Measurements from ENCODE around the gene DDX1. TPM values are rescaled to one million over a fixed set of nuclear protein-coding genes. Genes with fewer than 3 reads are reported as not detected.

The DDX1 gene
- total and polyA plus RNA-seq, 2 experiments from 2014 or later = 99.9 to 102 TPM

DNA sequence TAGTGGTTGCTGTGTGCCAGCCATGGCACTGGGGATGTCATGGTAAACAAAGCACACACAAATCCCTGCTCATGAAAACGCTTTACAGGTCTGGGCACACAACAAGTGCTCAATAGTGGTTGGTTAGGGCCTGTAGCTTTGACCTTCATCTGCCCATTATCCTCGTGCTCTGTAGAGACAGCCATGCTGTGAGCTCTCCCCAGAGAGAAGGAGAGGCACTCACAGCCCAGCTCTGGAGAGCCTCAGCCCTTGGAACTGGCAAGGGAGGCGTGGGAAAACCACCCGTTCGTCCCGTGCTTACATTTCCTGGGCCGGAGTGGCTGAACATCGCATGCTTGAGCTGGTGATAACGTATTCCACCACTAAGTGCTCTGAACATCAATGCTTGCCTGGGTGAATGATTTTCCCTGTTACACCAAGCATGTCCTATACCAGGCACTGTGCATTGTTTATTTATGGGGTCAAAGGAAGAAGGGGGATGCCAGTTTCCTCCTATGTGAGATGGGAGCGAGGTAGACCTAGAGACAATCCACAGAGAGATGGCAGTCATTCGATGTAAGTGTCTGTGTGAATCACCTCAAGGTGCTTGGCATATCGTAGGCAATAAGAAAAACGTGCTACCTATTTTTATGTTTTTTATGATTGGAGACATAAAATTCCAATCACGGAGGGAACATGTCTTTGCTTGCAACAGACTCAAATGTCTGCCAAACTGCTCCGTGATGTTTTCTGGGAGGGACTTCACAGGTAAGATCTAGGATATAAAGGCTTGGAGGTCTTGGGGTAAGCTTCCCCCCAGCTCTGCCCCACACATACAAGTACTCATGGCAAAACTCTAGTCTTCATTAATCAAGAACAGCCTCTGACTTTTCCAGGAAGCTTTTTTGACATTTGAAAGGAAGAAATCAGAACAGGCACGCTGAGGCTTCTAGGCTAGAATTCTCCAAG is 75.5 kb downstream of the DDX1 start:
- no peaks in the 10 kb centered on the region for H3K27me3 ChIP-seq (ENCODE audit: insufficient read depth)
- DNase-seq (ENCODE audit: low spot score) (no peak), ATAC-seq (no peak)
- Mint-ChIP-seq H3K4me3 (no peak overlapping the region), H3K27ac (no peak overlapping the region), H3K36me3 (ENCODE audit: low read depth) (no peaks in the 10 kb centered on the region), H3K27me3 (ENCODE audit: insufficient read depth, low read depth, poor library complexity) (peaks cover 9% of the 10 kb centered on the region), H3K9me3 (no peaks in the 10 kb centered on the region; the same call in 2 of the 3 replicates), H3K4me1 (peaks cover 13% of the 10 kb centered on the region)
- H3K4me2 ChIP-seq = no peak overlapping the region
- no peak overlapping the region for H2AFZ ChIP-seq
- no peak for TF ChIP-seq NANOG (IDR thresholded peaks at IDR 0.05; ENCODE audit: borderline replicate concordance)
- TF ChIP-seq, protein P1, sequence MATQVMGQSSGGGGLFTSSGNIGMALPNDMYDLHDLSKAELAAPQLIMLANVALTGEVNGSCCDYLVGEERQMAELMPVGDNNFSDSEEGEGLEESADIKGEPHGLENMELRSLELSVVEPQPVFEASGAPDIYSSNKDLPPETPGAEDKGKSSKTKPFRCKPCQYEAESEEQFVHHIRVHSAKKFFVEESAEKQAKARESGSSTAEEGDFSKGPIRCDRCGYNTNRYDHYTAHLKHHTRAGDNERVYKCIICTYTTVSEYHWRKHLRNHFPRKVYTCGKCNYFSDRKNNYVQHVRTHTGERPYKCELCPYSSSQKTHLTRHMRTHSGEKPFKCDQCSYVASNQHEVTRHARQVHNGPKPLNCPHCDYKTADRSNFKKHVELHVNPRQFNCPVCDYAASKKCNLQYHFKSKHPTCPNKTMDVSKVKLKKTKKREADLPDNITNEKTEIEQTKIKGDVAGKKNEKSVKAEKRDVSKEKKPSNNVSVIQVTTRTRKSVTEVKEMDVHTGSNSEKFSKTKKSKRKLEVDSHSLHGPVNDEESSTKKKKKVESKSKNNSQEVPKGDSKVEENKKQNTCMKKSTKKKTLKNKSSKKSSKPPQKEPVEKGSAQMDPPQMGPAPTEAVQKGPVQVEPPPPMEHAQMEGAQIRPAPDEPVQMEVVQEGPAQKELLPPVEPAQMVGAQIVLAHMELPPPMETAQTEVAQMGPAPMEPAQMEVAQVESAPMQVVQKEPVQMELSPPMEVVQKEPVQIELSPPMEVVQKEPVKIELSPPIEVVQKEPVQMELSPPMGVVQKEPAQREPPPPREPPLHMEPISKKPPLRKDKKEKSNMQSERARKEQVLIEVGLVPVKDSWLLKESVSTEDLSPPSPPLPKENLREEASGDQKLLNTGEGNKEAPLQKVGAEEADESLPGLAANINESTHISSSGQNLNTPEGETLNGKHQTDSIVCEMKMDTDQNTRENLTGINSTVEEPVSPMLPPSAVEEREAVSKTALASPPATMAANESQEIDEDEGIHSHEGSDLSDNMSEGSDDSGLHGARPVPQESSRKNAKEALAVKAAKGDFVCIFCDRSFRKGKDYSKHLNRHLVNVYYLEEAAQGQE (IDR thresholded peaks at IDR 0.05; ENCODE audit: unreplicated experiment) = no peak
- no peak for TF ChIP-seq ZNF114 (CRISPR knock-in tag; IDR thresholded peaks at IDR 0.05)
- no peak for TF ChIP-seq CREB1 (CRISPR knock-in tag; IDR thresholded peaks at IDR 0.05; ENCODE audit: low read depth)
- no peak for TF ChIP-seq JUNB (IDR thresholded peaks at IDR 0.05; ENCODE audit: unreplicated experiment)
- TF ChIP-seq, protein P2, sequence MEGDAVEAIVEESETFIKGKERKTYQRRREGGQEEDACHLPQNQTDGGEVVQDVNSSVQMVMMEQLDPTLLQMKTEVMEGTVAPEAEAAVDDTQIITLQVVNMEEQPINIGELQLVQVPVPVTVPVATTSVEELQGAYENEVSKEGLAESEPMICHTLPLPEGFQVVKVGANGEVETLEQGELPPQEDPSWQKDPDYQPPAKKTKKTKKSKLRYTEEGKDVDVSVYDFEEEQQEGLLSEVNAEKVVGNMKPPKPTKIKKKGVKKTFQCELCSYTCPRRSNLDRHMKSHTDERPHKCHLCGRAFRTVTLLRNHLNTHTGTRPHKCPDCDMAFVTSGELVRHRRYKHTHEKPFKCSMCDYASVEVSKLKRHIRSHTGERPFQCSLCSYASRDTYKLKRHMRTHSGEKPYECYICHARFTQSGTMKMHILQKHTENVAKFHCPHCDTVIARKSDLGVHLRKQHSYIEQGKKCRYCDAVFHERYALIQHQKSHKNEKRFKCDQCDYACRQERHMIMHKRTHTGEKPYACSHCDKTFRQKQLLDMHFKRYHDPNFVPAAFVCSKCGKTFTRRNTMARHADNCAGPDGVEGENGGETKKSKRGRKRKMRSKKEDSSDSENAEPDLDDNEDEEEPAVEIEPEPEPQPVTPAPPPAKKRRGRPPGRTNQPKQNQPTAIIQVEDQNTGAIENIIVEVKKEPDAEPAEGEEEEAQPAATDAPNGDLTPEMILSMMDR (conservative IDR thresholded peaks at IDR 0.05; ENCODE audit: low read depth in 2 of 2) = no peak
- TF ChIP-seq EZH2 (IDR thresholded peaks at IDR 0.05; ENCODE audit: low read depth, unreplicated experiment) = no peak
- no peak for TF ChIP-seq EZH2phosphoT487 (IDR thresholded peaks at IDR 0.05; ENCODE audit: unreplicated experiment)
- TF ChIP-seq ETS1 (IDR thresholded peaks at IDR 0.05) = no peak
- TF ChIP-seq POLR2AphosphoS5 (IDR thresholded peaks at IDR 0.05; ENCODE audit: low read depth) = no peak
- TF ChIP-seq ZNF331 (CRISPR knock-in tag; IDR thresholded peaks at IDR 0.05; ENCODE audit: low read depth) = no peak
- no peak for TF ChIP-seq STAT1 (IDR thresholded peaks at IDR 0.05; ENCODE audit: unreplicated experiment)
- no peak for TF ChIP-seq ZNF462 (CRISPR knock-in tag; IDR thresholded peaks at IDR 0.05)
- no peaks in the 10 kb centered on the region for H3F3A ChIP-seq (replicated peaks; ENCODE audit: low read depth)
- H3K4me1 ChIP-seq (ENCODE audit: insufficient read depth) = no peaks in the 10 kb centered on the region
- H4K20me1 ChIP-seq (replicated peaks; ENCODE audit: insufficient read depth) = no peaks in the 10 kb centered on the region
- no peak overlapping the region for H3K4me3 ChIP-seq
- no peak overlapping the region for H3K27ac ChIP-seq (ENCODE audit: low read depth)
- H3K79me2 ChIP-seq (replicated peaks; ENCODE audit: insufficient read depth) = no peaks in the 10 kb centered on the region
- H3K9me2 ChIP-seq (ENCODE audit: insufficient read depth) = peaks cover 3% of the 10 kb centered on the region; the same call in 1 of the 2 replicates
- no peaks in the 10 kb centered on the region for H3K36me3 ChIP-seq (ENCODE audit: insufficient read depth)

Measured in GM23338 (cell line).